ENCODE results near the gene HSD17B4.
"Not testable (repeated sequence)": the region's sequence is repeated elsewhere in the genome, so short reads cannot be mapped to it uniquely, and the experiment has no call there.

HSD17B4 gene

DNA sequence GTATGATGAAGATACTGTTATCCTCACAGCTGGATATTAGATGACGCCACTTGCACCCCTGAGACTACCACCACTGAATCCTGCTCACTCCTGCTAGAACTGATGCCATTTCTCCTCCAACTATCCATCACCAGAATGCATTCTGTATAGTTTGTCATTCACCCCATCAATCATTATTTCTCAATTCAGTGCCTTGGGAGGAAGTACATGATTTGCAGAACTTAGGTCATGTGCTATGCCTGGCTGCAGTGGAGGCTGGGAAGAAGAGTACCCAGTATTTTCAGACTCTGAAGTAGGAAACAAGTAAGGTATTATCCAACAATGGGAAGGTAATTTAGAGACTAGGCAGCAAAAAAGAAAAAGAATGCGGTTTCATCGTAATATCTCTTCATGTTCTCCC lies 26.2 kb upstream of the HSD17B4 start:
- Mint-ChIP-seq H3K27me3 (no peaks in the 10 kb centered on the region), H3K9me3 (no peaks in the 10 kb centered on the region), H3K4me3 (no peak overlapping the region), H3K36me3 (no peaks in the 10 kb centered on the region), H3K27ac (no peak overlapping the region), H3K4me1 (no peaks in the 10 kb centered on the region)

DNA sequence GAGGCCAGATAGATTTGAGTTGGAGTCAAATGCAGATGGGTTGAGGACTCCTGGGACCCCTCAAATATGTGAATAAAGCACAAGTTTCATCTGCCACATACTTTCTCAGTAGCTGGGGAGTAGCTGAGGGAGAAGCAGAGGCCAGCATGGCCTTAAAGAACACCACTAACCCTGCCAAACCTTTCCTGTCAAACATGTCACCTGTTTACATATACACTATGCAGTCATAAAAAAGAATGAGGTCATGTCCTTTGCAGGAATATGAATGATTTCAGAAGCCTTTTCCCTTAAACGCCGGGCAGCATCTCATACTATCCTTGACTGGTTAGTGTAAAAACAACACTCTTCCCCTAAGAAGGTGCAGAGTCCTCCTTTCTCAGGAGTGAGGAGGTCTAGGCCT lies 25.2 kb upstream of the HSD17B4 start:
- Mint-ChIP-seq H3K4me3 (no peak overlapping the region), H3K36me3 (no peaks in the 10 kb centered on the region), H3K27me3 (no peaks in the 10 kb centered on the region), H3K4me1 (no peaks in the 10 kb centered on the region), H3K9me3 (no peaks in the 10 kb centered on the region), H3K27ac (no peak overlapping the region)

DNA sequence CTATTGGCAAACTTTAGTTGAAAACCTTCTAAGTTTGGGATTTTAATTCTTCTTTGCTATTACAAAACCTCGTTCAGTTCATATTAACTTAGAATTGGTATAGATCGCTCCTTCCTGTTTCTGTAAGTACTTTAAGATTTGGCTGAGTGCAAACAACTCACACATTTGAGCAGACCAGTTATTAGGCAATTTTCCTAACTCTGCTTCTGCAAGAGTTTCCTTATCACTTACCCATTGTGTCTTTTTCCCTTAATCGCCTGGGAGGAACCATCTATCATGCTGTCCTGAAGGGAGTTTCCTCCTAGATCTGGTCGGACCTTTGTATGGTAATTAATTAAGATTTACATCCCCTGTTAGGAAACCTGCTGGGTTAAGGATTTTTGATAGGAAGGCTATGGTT lies 24.7 kb upstream of the HSD17B4 start:
- H3K4me1 Mint-ChIP-seq, H3K27me3 Mint-ChIP-seq, H3K36me3 Mint-ChIP-seq, H3K4me3 Mint-ChIP-seq, H3K9me3 Mint-ChIP-seq, H3K27ac Mint-ChIP-seq: not testable (repeated sequence)

DNA sequence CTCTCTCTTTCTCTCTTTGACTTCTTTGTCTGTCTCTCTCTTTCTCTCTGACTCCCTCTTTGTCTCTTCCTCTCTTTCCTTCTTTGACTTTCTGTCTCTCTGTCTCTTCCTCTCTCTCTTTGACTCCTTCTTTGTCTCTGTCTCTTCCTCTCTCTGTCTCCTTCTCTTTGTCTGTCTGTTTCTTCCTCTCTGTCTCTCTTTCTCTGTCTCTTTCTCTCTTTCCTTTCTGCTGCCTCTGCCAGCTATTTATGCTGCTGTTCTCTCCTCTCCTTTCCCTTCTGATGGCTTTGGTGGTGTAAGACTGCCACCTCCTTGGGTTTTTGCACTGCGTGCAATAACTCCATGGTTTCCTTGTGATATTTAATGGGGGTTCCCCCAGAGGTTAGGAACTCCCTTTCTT lies 24.1 kb upstream of the HSD17B4 start:
- not testable (repeated sequence) for H3K4me1 Mint-ChIP-seq, H3K27me3 Mint-ChIP-seq, H3K4me3 Mint-ChIP-seq, H3K36me3 Mint-ChIP-seq, H3K9me3 Mint-ChIP-seq
- H3K27ac Mint-ChIP-seq = peak overlapping the region; percentile 12

DNA sequence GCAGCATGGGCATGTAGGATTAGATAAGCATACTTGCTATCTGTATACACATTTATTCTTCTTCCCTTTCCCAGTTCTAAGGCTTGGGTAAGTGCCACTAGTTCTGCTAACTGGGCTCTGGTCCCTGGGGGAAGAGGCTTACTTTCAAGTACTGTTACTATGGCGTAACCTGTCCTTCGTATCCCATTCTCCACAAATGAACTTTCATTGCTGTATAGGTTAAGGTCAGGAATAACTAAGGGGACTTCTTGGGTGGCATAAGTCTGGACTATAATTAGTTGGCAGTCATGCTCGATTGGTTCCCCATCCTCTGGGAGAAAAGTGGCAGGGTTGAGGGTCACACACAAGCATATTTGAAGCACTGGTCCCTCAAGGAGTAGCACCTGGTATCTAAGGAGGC lies 23.7 kb upstream of the HSD17B4 start:
- not testable (repeated sequence) for H3K4me1 Mint-ChIP-seq, H3K9me3 Mint-ChIP-seq, H3K27me3 Mint-ChIP-seq, H3K27ac Mint-ChIP-seq, H3K36me3 Mint-ChIP-seq, H3K4me3 Mint-ChIP-seq

DNA sequence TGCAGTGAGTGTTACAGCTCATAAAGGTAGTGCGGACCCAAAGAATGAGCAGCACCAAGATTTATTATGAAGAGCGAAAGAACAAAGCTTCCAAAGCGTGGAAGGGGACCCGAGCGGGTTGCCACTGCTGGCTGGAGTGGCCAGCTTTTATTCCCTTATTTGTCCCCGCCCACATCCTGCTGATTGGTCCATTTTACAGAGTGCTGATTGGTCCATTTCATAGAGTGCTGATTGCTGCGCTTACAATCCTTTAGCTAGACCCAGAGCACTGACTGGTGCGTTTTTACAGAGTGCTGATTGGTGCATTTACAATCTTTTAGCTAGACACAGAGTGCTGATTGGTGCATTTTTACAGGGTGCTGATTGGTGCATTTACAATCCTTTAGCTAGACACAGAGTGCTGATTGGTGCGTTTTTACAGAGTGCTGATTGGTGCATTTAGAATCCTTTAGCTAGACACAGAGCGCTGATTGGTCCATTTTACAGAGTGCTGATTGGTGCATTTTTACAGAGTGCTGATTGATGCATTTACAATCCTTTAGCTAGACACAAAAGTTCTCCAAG lies 19.5 kb upstream of the HSD17B4 start:
- not testable (repeated sequence) for H3K4me3 Mint-ChIP-seq, H3K36me3 Mint-ChIP-seq, H3K27me3 Mint-ChIP-seq, H3K9me3 Mint-ChIP-seq, H3K27ac Mint-ChIP-seq
- peaks cover 11% of the 10 kb centered on the region for H3K4me1 Mint-ChIP-seq

DNA sequence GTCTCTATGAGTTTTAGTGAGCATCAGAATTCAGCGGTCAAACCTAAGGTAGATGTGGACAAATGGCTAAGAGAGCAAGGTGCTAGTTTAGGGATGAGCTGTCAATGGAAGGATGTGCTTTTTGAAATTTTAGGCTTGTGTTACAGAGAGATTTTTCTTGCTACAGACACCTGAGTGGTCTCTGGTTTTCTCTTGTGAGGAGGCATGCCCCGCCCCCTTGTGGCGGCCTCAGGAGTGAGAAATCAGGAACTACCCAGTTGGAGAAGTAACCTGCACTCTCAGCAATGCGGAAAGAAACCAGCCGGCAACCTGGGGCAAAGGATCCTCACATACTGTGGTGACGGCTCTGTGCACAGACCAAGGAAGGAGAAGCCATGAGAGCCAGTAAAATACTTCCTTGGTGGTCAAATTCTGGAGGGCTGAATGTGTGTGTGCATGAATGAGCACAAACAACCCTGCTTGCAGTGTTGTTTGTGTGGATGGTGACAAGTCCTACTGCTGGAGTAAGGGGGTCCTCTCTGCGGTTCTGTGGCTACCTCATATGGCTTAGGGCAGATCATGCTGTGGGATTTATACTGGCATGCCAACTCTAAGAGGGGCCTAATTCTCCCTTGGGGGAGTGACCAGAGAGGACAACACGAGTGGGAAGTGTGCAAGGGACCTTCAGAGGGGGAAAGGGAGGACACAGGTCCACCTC lies 16.7 kb upstream of the HSD17B4 start:
- H3K4me3 Mint-ChIP-seq = no peak overlapping the region
- no peaks in the 10 kb centered on the region for H3K9me3 Mint-ChIP-seq
- peaks cover 7% of the 10 kb centered on the region for H3K27me3 Mint-ChIP-seq
- H3K4me1 Mint-ChIP-seq = peaks cover 12% of the 10 kb centered on the region
- H3K36me3 Mint-ChIP-seq = peaks cover 2% of the 10 kb centered on the region
- peak overlapping the region; percentile 84 for H3K27ac Mint-ChIP-seq

DNA sequence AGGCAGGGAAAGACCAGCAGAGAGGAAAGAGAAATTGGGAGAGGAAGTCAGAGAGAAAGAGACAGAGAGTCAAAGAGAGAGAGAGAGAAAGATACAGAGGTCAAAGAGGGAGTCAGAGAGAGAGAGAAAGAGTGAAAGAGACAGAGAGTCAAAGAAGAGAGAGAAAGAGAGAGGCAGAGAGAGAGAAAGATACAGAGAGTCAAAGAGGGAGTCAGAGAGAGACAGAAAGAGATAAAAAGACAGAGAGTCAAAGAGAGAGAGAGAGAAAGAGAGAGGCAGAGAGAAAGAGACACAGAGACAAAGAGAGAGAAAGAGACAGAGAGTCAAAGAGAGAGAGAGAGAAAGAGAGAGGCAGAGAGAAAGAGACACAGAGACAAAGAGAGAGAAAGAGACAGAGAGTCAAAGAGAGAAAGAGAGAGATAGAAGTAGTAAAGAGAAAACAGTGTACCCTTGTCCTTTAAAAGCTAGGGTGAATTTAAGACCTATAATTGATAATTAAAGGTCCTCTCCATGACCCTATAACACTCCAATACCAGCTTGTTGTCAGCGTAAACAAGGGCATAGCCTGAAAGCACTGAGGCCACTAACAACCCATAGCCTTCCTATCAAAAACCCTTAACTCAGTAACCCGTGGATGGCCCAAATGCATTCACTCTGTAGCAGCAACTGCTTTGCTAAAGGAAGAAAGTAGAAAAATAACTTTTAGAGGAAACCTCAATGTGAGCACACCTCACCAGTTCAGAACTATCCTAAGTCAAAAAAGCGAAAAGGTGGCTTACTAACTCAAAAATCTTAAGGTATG lies 14.3 kb upstream of the HSD17B4 start:
- not testable (repeated sequence) for H3K27me3 Mint-ChIP-seq

DNA sequence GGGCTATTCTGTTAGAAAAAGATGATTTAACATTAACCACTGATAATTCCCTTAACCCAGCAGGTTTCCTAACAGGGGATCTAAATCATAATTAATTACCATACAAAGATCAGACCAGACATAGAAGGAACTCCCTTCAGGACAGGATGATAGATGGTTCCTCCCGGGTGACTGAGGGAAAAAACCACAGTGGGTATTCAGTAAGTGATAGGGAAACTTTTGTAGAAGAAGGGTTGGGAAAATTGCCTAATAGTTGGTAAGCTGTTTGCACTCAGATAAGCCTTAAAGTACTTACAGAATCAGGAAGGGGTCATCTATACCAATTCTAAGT lies 13.7 kb upstream of the HSD17B4 start:
- peaks cover 12% of the 10 kb centered on the region for H3K4me1 Mint-ChIP-seq
- H3K36me3 Mint-ChIP-seq, H3K27me3 Mint-ChIP-seq, H3K9me3 Mint-ChIP-seq: not testable (repeated sequence)
- H3K27ac Mint-ChIP-seq = peak overlapping the region; percentile 73
- peak overlapping the region; percentile 84 for H3K4me3 Mint-ChIP-seq

More for the DNA sequence above, 14.3 kb upstream of the HSD17B4 start:
- H3K9me3 Mint-ChIP-seq, H3K36me3 Mint-ChIP-seq, H3K27ac Mint-ChIP-seq, H3K4me3 Mint-ChIP-seq: not testable (repeated sequence)
- H3K4me1 Mint-ChIP-seq = peaks cover 12% of the 10 kb centered on the region

DNA sequence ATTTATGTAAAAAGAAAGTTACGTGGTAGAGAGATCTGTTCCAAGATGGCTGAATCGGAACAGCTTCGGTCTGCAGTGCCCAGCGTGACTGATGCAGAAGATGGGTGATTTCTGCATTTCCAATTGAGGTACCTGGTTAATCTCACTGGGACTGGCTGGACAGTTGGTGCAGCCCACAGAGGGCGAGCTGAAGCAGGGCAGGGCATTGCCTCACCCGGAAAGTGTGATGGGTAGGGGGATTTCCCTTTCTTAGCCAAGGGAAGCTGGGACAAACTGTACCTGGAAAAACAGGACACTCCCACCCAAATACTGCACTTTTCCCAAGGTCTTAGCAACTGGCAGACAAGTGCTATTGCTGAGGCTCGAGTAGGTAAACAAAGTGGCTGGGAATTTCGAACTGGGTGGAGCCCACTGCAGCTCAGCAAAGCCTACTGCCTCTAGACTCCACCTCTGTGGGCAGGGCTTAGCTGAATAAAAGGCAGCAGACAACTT lies 13.1 kb upstream of the HSD17B4 start:
- peak overlapping the region; percentile 84 for H3K4me3 Mint-ChIP-seq
- peaks cover 12% of the 10 kb centered on the region for H3K4me1 Mint-ChIP-seq

DNA sequence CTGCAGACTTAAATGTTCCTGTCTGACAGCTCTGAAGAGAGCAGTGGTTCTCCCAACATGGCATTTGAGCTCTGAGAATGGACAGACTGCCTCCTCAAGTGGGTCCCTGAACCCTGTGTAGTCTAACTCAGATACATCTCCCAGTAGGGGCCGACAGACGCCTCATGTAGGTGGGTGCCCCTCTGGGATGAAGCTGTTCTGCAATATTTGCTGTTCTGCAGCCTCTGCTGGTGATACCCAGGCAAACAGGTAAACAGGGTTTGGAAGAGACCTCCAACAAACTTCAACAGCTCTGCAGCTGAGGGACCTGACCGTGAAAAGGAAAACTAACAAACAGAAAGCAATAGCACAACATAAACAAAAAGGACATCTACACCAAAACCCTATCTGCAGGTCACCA lies 12.7 kb upstream of the HSD17B4 start:
- H3K9me3 Mint-ChIP-seq, H3K36me3 Mint-ChIP-seq, H3K27me3 Mint-ChIP-seq, H3K27ac Mint-ChIP-seq: not testable (repeated sequence)
- Mint-ChIP-seq H3K4me1 (peaks cover 12% of the 10 kb centered on the region), H3K4me3 (peak overlapping the region; percentile 84)

More for the DNA sequence above, 13.1 kb upstream of the HSD17B4 start:
- Mint-ChIP-seq H3K27me3 (peaks cover 7% of the 10 kb centered on the region), H3K9me3 (no peaks in the 10 kb centered on the region), H3K27ac (peak overlapping the region; percentile 76), H3K36me3 (peaks cover 2% of the 10 kb centered on the region)

DNA sequence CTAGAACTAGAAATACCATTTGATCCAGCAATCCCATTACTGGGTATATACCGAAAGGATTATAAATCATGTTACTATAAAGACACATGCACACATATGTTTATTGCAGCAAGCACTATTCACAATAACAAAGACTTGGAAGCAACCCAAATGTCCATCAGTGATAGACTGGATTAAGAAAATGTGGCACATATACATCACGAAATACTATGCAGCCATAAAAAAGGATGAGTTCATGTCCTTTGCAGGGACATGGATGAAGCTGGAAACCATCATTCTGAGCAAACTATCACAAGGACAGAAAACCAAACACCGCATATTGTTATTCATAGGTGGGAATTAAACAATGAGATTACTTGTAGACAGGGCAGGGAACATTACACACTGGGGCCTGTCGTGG lies 7.7 kb upstream of the HSD17B4 start:
- H3K27ac Mint-ChIP-seq, H3K4me1 Mint-ChIP-seq, H3K9me3 Mint-ChIP-seq, H3K27me3 Mint-ChIP-seq, H3K4me3 Mint-ChIP-seq, H3K36me3 Mint-ChIP-seq: not testable (repeated sequence)

DNA sequence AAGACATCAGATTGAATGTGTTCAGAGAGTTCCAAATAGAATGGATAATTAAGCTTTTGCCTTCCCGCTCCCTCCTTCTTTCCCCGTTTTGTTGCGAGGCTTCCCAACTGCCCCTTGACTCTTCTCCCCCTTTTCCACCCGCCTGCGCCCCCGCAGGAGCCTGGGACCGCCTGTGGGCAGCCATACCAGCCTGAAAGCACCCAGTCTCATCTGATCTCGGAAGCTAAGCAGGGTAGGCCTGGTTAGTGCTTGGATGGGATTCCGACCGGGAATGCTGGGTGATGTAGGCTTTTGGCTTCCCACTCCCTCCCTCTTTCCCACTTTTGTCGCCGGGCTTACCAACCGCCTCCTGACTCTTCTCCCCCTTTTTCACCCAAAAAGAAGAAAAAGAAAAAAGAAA lies 6.8 kb upstream of the HSD17B4 start:
- Mint-ChIP-seq H3K27me3 (no peaks in the 10 kb centered on the region), H3K27ac (no peak overlapping the region), H3K4me3 (no peak overlapping the region), H3K4me1 (no peaks in the 10 kb centered on the region), H3K36me3 (no peaks in the 10 kb centered on the region), H3K9me3 (no peaks in the 10 kb centered on the region)

DNA sequence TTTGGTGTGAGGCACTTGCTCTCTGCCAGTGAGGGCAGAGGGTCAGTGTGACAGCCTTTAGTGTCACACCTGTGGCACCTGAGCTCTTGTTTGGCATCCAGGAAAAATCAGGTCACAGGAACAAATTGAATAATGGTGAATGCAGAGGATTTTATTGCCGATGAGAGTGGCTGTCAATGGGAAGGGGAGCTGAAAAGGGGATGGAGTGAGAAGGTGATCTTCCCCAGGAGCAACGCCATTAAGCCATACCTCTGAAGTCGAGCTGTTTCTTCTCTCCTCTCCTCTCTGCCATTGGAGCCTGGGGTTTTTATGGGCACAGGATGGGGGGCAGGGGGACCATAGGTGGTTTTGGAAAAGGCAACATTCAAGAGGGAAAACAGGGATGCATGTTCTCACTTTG lies 2.4 kb upstream of the HSD17B4 start:
- Mint-ChIP-seq H3K27ac (no peak overlapping the region), H3K27me3 (no peaks in the 10 kb centered on the region), H3K9me3 (no peaks in the 10 kb centered on the region), H3K4me1 (peaks cover 23% of the 10 kb centered on the region), H3K36me3 (no peaks in the 10 kb centered on the region), H3K4me3 (no peak overlapping the region)

DNA sequence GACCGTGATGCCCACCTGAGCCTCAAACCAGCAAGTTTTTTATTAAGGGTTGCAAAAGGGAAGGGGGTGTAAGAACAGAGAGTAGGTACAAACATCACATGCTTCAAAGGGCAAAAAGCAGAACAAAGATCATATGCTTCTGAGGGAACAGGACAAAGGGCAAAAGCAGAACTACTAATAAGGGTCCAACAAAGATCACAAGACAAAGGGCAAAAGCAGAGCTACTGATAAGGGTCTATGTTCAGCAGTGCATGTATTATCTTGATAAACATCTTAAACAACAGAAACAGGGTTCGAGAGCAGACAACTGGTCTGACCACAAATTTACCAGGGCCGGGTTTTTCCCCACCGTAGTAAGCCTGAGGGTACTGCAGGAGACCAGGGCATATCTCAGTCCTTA lies 1.7 kb upstream of the HSD17B4 start:
- H3K27me3 Mint-ChIP-seq, H3K27ac Mint-ChIP-seq, H3K36me3 Mint-ChIP-seq, H3K4me3 Mint-ChIP-seq, H3K9me3 Mint-ChIP-seq: not testable (repeated sequence)
- peaks cover 23% of the 10 kb centered on the region for H3K4me1 Mint-ChIP-seq

DNA sequence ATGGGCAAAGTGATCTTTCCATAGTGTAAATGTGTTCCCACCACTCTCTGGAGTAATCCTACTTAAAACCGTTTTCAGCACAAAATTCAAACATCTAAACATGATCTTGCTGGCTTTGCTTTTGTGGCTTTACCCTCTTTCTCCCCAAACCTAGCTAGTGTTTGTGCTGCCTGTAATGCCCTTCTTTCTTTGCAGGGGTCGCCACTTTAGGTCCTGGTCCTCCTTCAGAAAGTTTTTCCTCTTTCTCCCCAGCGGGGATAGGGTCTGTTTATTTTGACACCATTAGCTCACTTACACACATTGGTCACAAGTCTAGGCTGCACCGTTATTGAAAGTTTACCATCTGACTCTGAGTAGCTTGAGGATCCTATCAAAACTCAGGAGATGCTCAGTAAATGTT lies 736 bp upstream of the HSD17B4 start:
- Mint-ChIP-seq H3K9me3 (no peaks in the 10 kb centered on the region), H3K4me3 (peak overlapping the region; percentile 98), H3K36me3 (no peaks in the 10 kb centered on the region), H3K4me1 (peaks cover 28% of the 10 kb centered on the region), H3K27me3 (no peaks in the 10 kb centered on the region), H3K27ac (peak overlapping the region; percentile 86)
